ENCODE data around the gene HASPIN.
A peak's percentile ranks its signal among the peaks of the same experiment; 100 is the strongest.

HASPIN gene

DNA sequence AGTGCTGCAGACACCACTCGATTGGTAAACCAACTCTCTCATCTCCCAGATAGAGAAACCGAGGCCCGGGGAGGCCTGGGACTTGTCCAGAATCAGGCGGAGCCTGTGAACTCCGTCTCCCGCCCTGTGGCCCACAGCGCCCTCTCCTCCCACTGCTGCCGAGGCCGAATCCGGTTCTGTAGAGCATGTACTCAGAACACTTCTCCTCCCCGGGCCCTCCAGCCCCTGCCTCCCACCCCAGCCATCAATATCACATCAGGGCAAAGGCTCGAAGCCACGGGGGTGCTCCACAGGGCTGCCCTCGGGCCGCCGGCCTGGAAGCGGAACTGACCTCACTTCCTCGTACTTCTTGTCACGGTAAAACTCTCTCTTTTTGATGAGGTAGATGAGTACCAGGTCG, 42.1 kb upstream of the HASPIN start:
- Histone ChIP-seq H3K36me3 (ENCODE audit: control insufficient read depth in 4 of 4, insufficient read depth in 4 of 4, low read length in 3 of 4) (no peaks in the 10 kb centered on the region), H3K27ac (ENCODE audit: insufficient read depth in 1 of 2, low read depth in 1 of 2, low read length in 2 of 2, poor library complexity in 1 of 2, severe bottlenecking in 2 of 2) (no peak overlapping the region), H3K27me3 (replicated peaks in 2 of 5; ENCODE audit: control insufficient read depth in 4 of 5, insufficient read depth in 5 of 5, low read length in 4 of 5) (peaks cover 0 to 8% (median 0%) of the 10 kb centered on the region in 5 experiments), H3K9me3 (ENCODE audit: control extremely low read depth in 1 of 5, control insufficient read depth in 4 of 5, insufficient read depth in 2 of 5, low read depth in 1 of 5, low read length in 4 of 5) (no peaks in the 10 kb centered on the region), H3K4me3 (ENCODE audit: control insufficient read depth in 1 of 7, extremely low read depth in 1 of 7, insufficient read depth in 4 of 7, low read depth in 2 of 7, low read length in 6 of 7) (no peak overlapping the region), H3K4me1 (ENCODE audit: control extremely low read depth in 1 of 4, control insufficient read depth in 4 of 4, insufficient read depth in 4 of 4, low read length in 3 of 4) (peaks cover 0 to 2% (median 0%) of the 10 kb centered on the region in 4 experiments)
- POLR2A ChIA-PET: no interaction called here
- WGBS (ENCODE audit: insufficient coverage): 87% methylated on average over 17 of the region's 20 CpGs
- CTCF ChIA-PET: interaction anchor here (1.5 kb wide), 1 partner anchor 11 kb away, joined by 5 read pairs; no protein-coding TSS in a partner anchor
- no peak for DNase-seq

DNA sequence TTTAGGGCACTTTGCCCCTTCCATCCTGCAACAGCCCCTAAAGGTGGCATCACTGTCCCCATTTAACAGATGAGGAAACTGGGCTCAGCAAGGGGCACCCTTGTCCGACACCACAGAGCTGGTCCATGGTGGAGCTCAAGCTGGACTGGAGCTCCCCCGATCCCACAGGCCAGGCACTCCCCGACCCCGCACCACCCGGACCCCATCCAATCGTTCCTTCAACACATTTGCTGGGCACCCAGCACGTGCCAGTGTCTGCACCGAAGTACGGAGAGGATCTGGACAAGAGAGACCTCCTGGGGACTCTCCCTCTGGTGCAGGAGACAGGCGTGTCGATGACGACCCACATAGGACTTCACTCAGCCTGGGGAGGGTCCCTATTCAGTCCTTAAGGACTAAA, 41.7 kb upstream of the HASPIN start:
- Histone ChIP-seq H3K27ac (ENCODE audit: insufficient read depth in 1 of 2, low read depth in 1 of 2, low read length in 2 of 2, poor library complexity in 1 of 2, severe bottlenecking in 2 of 2) (no peak overlapping the region), H3K4me3 (ENCODE audit: control insufficient read depth in 1 of 7, extremely low read depth in 1 of 7, insufficient read depth in 4 of 7, low read depth in 2 of 7, low read length in 6 of 7) (no peak overlapping the region), H3K4me1 (ENCODE audit: control extremely low read depth in 1 of 4, control insufficient read depth in 4 of 4, insufficient read depth in 4 of 4, low read length in 3 of 4) (peaks cover 0 to 2% (median 0%) of the 10 kb centered on the region in 4 experiments), H3K9me3 (ENCODE audit: control extremely low read depth in 1 of 5, control insufficient read depth in 4 of 5, insufficient read depth in 2 of 5, low read depth in 1 of 5, low read length in 4 of 5) (no peaks in the 10 kb centered on the region), H3K27me3 (replicated peaks in 2 of 5; ENCODE audit: control insufficient read depth in 4 of 5, insufficient read depth in 5 of 5, low read length in 4 of 5) (peaks cover 0 to 8% (median 0%) of the 10 kb centered on the region in 5 experiments), H3K36me3 (ENCODE audit: control insufficient read depth in 4 of 4, insufficient read depth in 4 of 4, low read length in 3 of 4) (no peaks in the 10 kb centered on the region)
- ChIA-PET CTCF (interaction anchor here (0.8 to 2.4 kb wide), 8 partner anchors 12 to 157 kb away, joined by 3 to 16 read pairs (median 5); no protein-coding TSS in a partner anchor), POLR2A (no interaction called here)
- whole genome bisulfite sequencing (ENCODE audit: insufficient coverage): 100% methylated on average over 7 of the region's 12 CpGs
- DNase-seq: no peak

DNA sequence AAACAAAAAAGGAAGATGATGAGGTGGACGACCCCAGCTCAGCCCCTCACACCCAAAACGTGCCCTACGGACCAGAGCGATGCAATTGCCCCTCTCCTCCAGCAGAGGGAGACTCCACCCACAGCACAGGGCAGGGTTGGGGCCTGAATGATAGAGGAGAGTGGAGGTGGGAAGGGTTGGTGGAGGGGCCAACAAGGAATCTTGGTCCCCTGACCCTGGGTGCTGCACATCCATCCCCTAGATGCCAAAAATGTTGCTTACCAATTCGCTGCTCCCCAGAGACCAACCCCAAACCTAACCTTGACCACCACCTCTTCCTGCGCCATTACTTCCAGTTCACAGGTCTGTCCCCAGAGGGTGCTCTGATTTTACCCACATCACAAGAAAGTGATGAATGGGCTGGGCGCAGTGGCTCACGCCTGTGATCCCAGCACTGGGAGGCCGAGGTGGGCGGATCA, 40.6 kb upstream of the HASPIN start:
- peak; percentile 41 to 66 (median 62) for DNase-seq
- Histone ChIP-seq H3K36me3 (ENCODE audit: control insufficient read depth in 4 of 4, insufficient read depth in 4 of 4, low read length in 3 of 4) (no peaks in the 10 kb centered on the region), H3K4me1 (ENCODE audit: control extremely low read depth in 1 of 4, control insufficient read depth in 4 of 4, insufficient read depth in 4 of 4, low read length in 3 of 4) (peaks cover 0 to 2% (median 1%) of the 10 kb centered on the region in 4 experiments), H3K9me3 (ENCODE audit: control extremely low read depth in 1 of 5, control insufficient read depth in 4 of 5, insufficient read depth in 2 of 5, low read depth in 1 of 5, low read length in 4 of 5) (no peaks in the 10 kb centered on the region), H3K27ac (ENCODE audit: insufficient read depth in 1 of 2, low read depth in 1 of 2, low read length in 2 of 2, poor library complexity in 1 of 2, severe bottlenecking in 2 of 2) (no peak overlapping the region), H3K27me3 (replicated peaks in 2 of 5; ENCODE audit: control insufficient read depth in 4 of 5, insufficient read depth in 5 of 5, low read length in 4 of 5) (peaks cover 0 to 8% (median 0%) of the 10 kb centered on the region in 5 experiments), H3K4me3 (ENCODE audit: control insufficient read depth in 1 of 7, extremely low read depth in 1 of 7, insufficient read depth in 4 of 7, low read depth in 2 of 7, low read length in 6 of 7) (no peak overlapping the region)
- CTCF ChIA-PET: interaction anchor here (0.5 to 2.4 kb wide), 19 partner anchors 9 to 636 kb away, joined by 3 to 16 read pairs (median 4); partner anchors contain the start of genes EMC6 and TAX1BP3
- POLR2A ChIA-PET: no interaction called here
- 74% methylated on average over 6 of the region's 10 CpGs for WGBS (ENCODE audit: insufficient coverage)

DNA sequence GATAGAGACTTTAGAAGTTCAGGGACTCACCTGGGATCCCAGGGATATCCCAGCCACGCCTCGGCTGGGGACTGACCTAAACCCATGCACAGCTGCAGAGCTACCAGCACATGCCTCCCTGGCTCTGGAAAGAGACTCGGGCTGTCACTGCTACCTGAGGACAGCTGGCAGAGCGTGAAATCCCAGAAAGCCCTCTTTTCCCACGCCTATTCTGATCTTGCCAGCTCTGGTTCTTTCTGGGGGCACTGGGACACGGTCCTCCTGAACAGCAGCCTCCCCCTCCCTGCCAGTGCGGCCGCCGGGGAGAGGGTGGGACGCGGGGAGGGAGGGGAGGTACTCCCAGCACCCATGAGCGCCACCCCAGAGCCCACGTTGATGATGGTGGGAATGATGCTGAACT, 38.5 kb upstream of the HASPIN start:
- H3K36me3 ChIP-seq (ENCODE audit: control insufficient read depth in 4 of 4, insufficient read depth in 4 of 4, low read length in 3 of 4): peaks cover 0 to 5% (median 0%) of the 10 kb centered on the region in 4 experiments
- no peak overlapping the region for H3K27ac ChIP-seq (ENCODE audit: insufficient read depth in 1 of 2, low read depth in 1 of 2, low read length in 2 of 2, poor library complexity in 1 of 2, severe bottlenecking in 2 of 2)
- H3K27me3 ChIP-seq (replicated peaks in 2 of 5; ENCODE audit: control insufficient read depth in 4 of 5, insufficient read depth in 5 of 5, low read length in 4 of 5): peaks cover 0 to 8% (median 0%) of the 10 kb centered on the region in 5 experiments
- ChIA-PET CTCF (no interaction called here), POLR2A (no interaction called here)
- H3K4me1 ChIP-seq (ENCODE audit: control extremely low read depth in 1 of 4, control insufficient read depth in 4 of 4, insufficient read depth in 4 of 4, low read length in 3 of 4): peaks cover 0 to 4% (median 1%) of the 10 kb centered on the region in 4 experiments
- H3K9me3 ChIP-seq (ENCODE audit: control extremely low read depth in 1 of 5, control insufficient read depth in 4 of 5, insufficient read depth in 2 of 5, low read depth in 1 of 5, low read length in 4 of 5): no peaks in the 10 kb centered on the region
- DNase-seq: no peak
- H3K4me3 ChIP-seq (ENCODE audit: control insufficient read depth in 1 of 7, extremely low read depth in 1 of 7, insufficient read depth in 4 of 7, low read depth in 2 of 7, low read length in 6 of 7): no peak overlapping the region
- WGBS (ENCODE audit: insufficient coverage): 72% methylated on average over 4 of the region's 13 CpGs

DNA sequence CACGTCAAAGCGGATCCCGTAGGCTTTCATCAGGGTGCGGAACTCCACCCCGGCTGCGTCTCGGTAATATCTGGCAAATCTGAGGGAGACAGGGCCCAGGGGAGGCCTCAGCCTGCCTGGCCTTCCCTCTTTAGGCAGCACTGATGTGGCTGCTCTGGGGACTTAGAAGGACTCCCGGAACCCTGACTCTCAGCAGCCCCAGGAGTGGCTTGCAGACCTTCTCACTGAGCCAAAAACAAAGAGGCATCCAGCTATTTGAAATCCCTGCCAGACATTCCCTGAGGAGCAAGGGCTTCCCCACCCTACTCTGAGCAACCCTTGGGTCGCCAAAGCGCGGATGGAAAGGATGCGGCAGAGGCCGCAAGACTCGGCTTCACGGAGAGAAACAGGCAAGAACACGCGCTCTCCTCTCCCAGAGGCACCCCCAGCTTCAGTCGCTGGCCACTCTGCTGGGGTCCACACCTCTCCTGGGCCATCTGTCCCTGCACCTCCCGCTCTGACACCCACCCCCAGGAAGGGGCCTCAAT, 35.6 kb upstream of the HASPIN start:
- no peaks in the 10 kb centered on the region for H3K9me3 ChIP-seq (ENCODE audit: control extremely low read depth in 1 of 5, control insufficient read depth in 4 of 5, insufficient read depth in 2 of 5, low read depth in 1 of 5, low read length in 4 of 5)
- ChIA-PET CTCF (no interaction called here), POLR2A (no interaction called here)
- peaks cover 0 to 8% (median 0%) of the 10 kb centered on the region in 5 experiments for H3K27me3 ChIP-seq (replicated peaks in 2 of 5; ENCODE audit: control insufficient read depth in 4 of 5, insufficient read depth in 5 of 5, low read length in 4 of 5)
- 83% methylated on average over 18 of the region's 19 CpGs for WGBS (ENCODE audit: insufficient coverage)
- no peak overlapping the region for H3K27ac ChIP-seq (ENCODE audit: insufficient read depth in 1 of 2, low read depth in 1 of 2, low read length in 2 of 2, poor library complexity in 1 of 2, severe bottlenecking in 2 of 2)
- peaks cover 0 to 7% (median 2%) of the 10 kb centered on the region in 4 experiments for H3K36me3 ChIP-seq (ENCODE audit: control insufficient read depth in 4 of 4, insufficient read depth in 4 of 4, low read length in 3 of 4)
- no peak overlapping the region for H3K4me3 ChIP-seq (ENCODE audit: control insufficient read depth in 1 of 7, extremely low read depth in 1 of 7, insufficient read depth in 4 of 7, low read depth in 2 of 7, low read length in 6 of 7)
- peaks cover 0 to 4% (median 0%) of the 10 kb centered on the region in 4 experiments for H3K4me1 ChIP-seq (ENCODE audit: control extremely low read depth in 1 of 4, control insufficient read depth in 4 of 4, insufficient read depth in 4 of 4, low read length in 3 of 4)
- no peak for DNase-seq

DNA sequence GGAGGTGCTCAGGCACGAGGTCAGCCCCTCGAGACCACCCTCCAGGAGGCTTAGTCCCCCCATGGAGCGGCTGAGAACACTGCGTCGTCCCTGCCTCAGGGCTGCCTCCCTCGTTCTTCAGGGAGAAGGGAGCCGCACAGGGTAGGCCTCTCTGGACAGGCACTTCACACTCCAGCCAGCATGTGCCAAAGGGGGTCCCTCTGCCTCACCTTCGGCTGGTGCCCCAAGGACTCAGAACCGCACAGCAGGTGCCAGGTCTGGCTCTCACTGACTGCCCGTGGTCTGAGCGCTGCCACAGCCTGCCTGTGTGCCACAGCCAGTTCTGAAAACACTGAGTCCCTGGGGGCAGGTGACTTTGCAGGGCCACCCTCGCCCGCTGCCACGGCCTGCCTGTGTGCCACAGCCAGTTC, 34.8 kb upstream of the HASPIN start:
- no peak overlapping the region for H3K4me3 ChIP-seq (ENCODE audit: control insufficient read depth in 1 of 7, extremely low read depth in 1 of 7, insufficient read depth in 4 of 7, low read depth in 2 of 7, low read length in 6 of 7)
- no peak overlapping the region for H3K27ac ChIP-seq (ENCODE audit: insufficient read depth in 1 of 2, low read depth in 1 of 2, low read length in 2 of 2, poor library complexity in 1 of 2, severe bottlenecking in 2 of 2)
- peaks cover 0 to 7% (median 2%) of the 10 kb centered on the region in 4 experiments for H3K36me3 ChIP-seq (ENCODE audit: control insufficient read depth in 4 of 4, insufficient read depth in 4 of 4, low read length in 3 of 4)
- H3K27me3 ChIP-seq (replicated peaks in 2 of 5; ENCODE audit: control insufficient read depth in 4 of 5, insufficient read depth in 5 of 5, low read length in 4 of 5): peaks cover 0 to 7% (median 0%) of the 10 kb centered on the region in 5 experiments
- WGBS (ENCODE audit: insufficient coverage): 76% methylated on average over 5 of the region's 14 CpGs
- no peaks in the 10 kb centered on the region for H3K9me3 ChIP-seq (ENCODE audit: control extremely low read depth in 1 of 5, control insufficient read depth in 4 of 5, insufficient read depth in 2 of 5, low read depth in 1 of 5, low read length in 4 of 5)
- POLR2A ChIA-PET: no interaction called here
- no peak for DNase-seq
- H3K4me1 ChIP-seq (ENCODE audit: control extremely low read depth in 1 of 4, control insufficient read depth in 4 of 4, insufficient read depth in 4 of 4, low read length in 3 of 4): peaks cover 0 to 4% (median 0%) of the 10 kb centered on the region in 4 experiments
- CTCF ChIA-PET: no interaction called here

DNA sequence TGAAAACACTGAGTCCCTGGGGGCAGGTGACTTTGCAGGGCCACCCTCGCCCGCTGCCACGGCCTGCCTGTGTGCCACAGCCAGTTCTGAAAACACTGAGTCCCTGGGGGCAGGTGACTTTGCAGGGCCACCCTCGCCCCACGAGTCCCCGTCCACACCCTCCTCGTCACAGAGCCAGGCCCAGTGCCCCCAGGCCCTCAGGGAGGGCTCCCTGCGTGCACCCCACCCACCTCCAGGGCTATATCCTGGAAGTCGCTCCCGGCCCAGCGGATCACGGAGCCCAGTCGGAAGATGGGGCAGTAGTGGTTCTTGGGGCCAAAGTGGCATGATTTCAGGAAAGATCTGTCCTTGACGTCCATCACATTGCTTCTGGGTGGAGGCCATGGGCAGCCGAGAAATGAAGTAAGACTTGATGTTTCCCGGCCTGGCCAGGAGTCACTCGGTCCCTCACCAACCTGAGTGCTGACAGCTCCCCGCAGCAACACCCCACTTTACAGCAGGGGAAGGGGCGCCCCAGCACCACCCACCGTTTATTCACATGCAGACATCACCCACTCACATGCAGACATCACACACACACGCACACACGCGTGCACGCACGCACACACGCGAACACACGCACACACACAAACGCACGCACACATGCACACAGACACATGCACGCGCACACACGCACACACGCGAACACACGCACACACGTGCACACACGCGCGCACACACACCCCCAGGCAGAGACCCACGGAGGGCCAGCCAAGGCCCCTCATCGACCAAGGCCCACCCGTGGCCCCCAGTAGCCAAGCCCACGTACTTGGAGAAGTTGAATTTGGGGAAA, 34.2 kb upstream of the HASPIN start:
- Histone ChIP-seq H3K27ac (ENCODE audit: insufficient read depth in 1 of 2, low read depth in 1 of 2, low read length in 2 of 2, poor library complexity in 1 of 2, severe bottlenecking in 2 of 2) (no peak overlapping the region), H3K36me3 (ENCODE audit: control insufficient read depth in 4 of 4, insufficient read depth in 4 of 4, low read length in 3 of 4) (peaks cover 0 to 7% (median 2%) of the 10 kb centered on the region in 4 experiments), H3K4me3 (ENCODE audit: control insufficient read depth in 1 of 7, extremely low read depth in 1 of 7, insufficient read depth in 4 of 7, low read depth in 2 of 7, low read length in 6 of 7) (no peak overlapping the region), H3K4me1 (ENCODE audit: control extremely low read depth in 1 of 4, control insufficient read depth in 4 of 4, insufficient read depth in 4 of 4, low read length in 3 of 4) (peaks cover 0 to 4% (median under 1%) of the 10 kb centered on the region in 4 experiments), H3K9me3 (ENCODE audit: control extremely low read depth in 1 of 5, control insufficient read depth in 4 of 5, insufficient read depth in 2 of 5, low read depth in 1 of 5, low read length in 4 of 5) (no peaks in the 10 kb centered on the region), H3K27me3 (replicated peaks in 2 of 5; ENCODE audit: control insufficient read depth in 4 of 5, insufficient read depth in 5 of 5, low read length in 4 of 5) (peaks cover 0 to 5% (median 0%) of the 10 kb centered on the region in 5 experiments)
- DNase-seq: no peak
- ChIA-PET POLR2A (no interaction called here), CTCF (no interaction called here)
- WGBS (ENCODE audit: insufficient coverage): 96% methylated on average over 33 of the region's 44 CpGs
